Measurements from ENCODE around the gene ANKS3. TPM values are rescaled to one million over a fixed set of nuclear protein-coding genes. Genes with fewer than 3 reads are reported as not detected.

ANKS3 gene
- total RNA-seq, 4 donors from 2014 or later = 22.9 to 35.3 (median 25.1) TPM

- peaks cover 39 to 41% of the 10 kb centered on the region in 2 donors for H3K36me3 ChIP-seq
- no peaks in the 10 kb centered on the region for H3K27me3 ChIP-seq
- no peaks in the 10 kb centered on the region for H3K9me3 ChIP-seq
- TF ChIP-seq POLR2A (IDR thresholded peaks at IDR 0.05) (no peak), CTCF (IDR thresholded peaks at IDR 0.05) (no peak)
- DNase-seq = no peak
- intact Hi-C loops (cut with DNase I) = no loop called here
- H3K4me1 ChIP-seq = no peaks in the 10 kb centered on the region
- H3K27ac ChIP-seq = no peak overlapping the region
- WGBS, 2 donors = 95 to 98% methylated on average over 31 of the region's 38 CpGs
- H3K4me3 ChIP-seq (replicated peaks in 1 of 3) = no peak overlapping the region
Measured at GRCh38 chr16:4685776-4686496, 48.1 kb downstream of the ANKS3 start.

- intact Hi-C loops (cut with DNase I) = no loop called here
- Histone ChIP-seq H3K4me1 (no peaks in the 10 kb centered on the region), H3K9me3 (no peaks in the 10 kb centered on the region), H3K4me3 (replicated peaks in 1 of 3) (no peak overlapping the region), H3K36me3 (peaks cover 39 to 41% of the 10 kb centered on the region in 2 donors), H3K27ac (no peak overlapping the region), H3K27me3 (no peaks in the 10 kb centered on the region)
- TF ChIP-seq POLR2A (IDR thresholded peaks at IDR 0.05) (no peak), CTCF (IDR thresholded peaks at IDR 0.05) (no peak)
- 79 to 93% methylated on average over 4 to 12 of the region's 13 CpGs for WGBS, 2 donors
- DNase-seq = no peak
Measured at GRCh38 chr16:4685292-4685691, 48.8 kb downstream of the ANKS3 start.

GRCh38 chr16:4684763-4685162, 49.3 kb downstream of the ANKS3 start:
- TF ChIP-seq POLR2A (IDR thresholded peaks at IDR 0.05) (no peak), CTCF (IDR thresholded peaks at IDR 0.05) (no peak)
- intact Hi-C loops (cut with DNase I) = no loop called here
- DNase-seq = no peak
- no peaks in the 10 kb centered on the region for H3K4me1 ChIP-seq
- no peak overlapping the region for H3K27ac ChIP-seq
- peaks cover 39 to 41% of the 10 kb centered on the region in 2 donors for H3K36me3 ChIP-seq
- no peaks in the 10 kb centered on the region for H3K27me3 ChIP-seq
- no peaks in the 10 kb centered on the region for H3K9me3 ChIP-seq
- WGBS, 2 donors = 90 to 96% methylated on average over 12 to 13 of the region's 13 CpGs
- H3K4me3 ChIP-seq (replicated peaks in 1 of 3) = no peak overlapping the region

- TF ChIP-seq POLR2A (IDR thresholded peaks at IDR 0.05) (no peak), CTCF (IDR thresholded peaks at IDR 0.05) (no peak)
- no peak for DNase-seq
- intact Hi-C loops (cut with DNase I) = no loop called here
- no peak overlapping the region for H3K4me3 ChIP-seq (replicated peaks in 1 of 3)
- H3K27ac ChIP-seq = no peak overlapping the region
- H3K27me3 ChIP-seq = no peaks in the 10 kb centered on the region
- H3K9me3 ChIP-seq = no peaks in the 10 kb centered on the region
- 94 to 95% methylated on average over 7 to 19 of the region's 23 CpGs for WGBS, 2 donors
- H3K36me3 ChIP-seq = peaks cover 39 to 41% of the 10 kb centered on the region in 2 donors
- H3K4me1 ChIP-seq = peaks cover 4 to 6% of the 10 kb centered on the region in 2 donors
Measured at GRCh38 chr16:4684058-4684715, 49.9 kb downstream of the ANKS3 start.

Measured in thyroid gland (tissue), 4 donors.